Measurements from ENCODE around the gene MARK4. TPM values are rescaled to one million over a fixed set of nuclear protein-coding genes. Genes with fewer than 3 reads are reported as not detected.

Gene MARK4
- total and polyA plus RNA-seq, 2 experiments from 2014 or later: 16.6 to 38.6 TPM

- TF ChIP-seq ZNF462 (CRISPR knock-in tag; IDR thresholded peaks at IDR 0.05) (no peak), CTCF (conservative IDR thresholded peaks at IDR 0.05; ENCODE audit: low read depth in 2 of 2) (no peak), EZH2phosphoT487 (IDR thresholded peaks at IDR 0.05; ENCODE audit: unreplicated experiment) (no peak)
Observed at GRCh38 chr19:45202637-45203036, 48.4 kb upstream of the MARK4 start (continued).

GRCh38 chr19:45205810-45206209 is 45.3 kb upstream of the MARK4 start:
- no peak overlapping the region for H3K27ac Mint-ChIP-seq
- no peak for DNase-seq (ENCODE audit: low spot score)
- H3K4me3 ChIP-seq: no peak overlapping the region
- no peaks in the 10 kb centered on the region for H3K4me1 ChIP-seq (ENCODE audit: insufficient read depth)
- H3K79me2 ChIP-seq (replicated peaks; ENCODE audit: insufficient read depth): no peaks in the 10 kb centered on the region
- no peaks in the 10 kb centered on the region for H3K27me3 ChIP-seq (ENCODE audit: insufficient read depth)
- no peak overlapping the region for H2AFZ ChIP-seq
- H3K4me2 ChIP-seq: no peak overlapping the region
- no peak for TF ChIP-seq ZNF462 (CRISPR knock-in tag; IDR thresholded peaks at IDR 0.05)
- H3K9me3 Mint-ChIP-seq: no peaks in the 10 kb centered on the region
- H3K9me2 ChIP-seq (ENCODE audit: insufficient read depth): no peaks in the 10 kb centered on the region
- no peaks in the 10 kb centered on the region; the same call in 2 of the 3 replicates for H3K4me1 Mint-ChIP-seq
- ATAC-seq: no peak
- no peaks in the 10 kb centered on the region for H3K36me3 Mint-ChIP-seq (ENCODE audit: low read depth)
- H3K4me3 Mint-ChIP-seq: no peak overlapping the region
- no peaks in the 10 kb centered on the region for H3K36me3 ChIP-seq (ENCODE audit: insufficient read depth)
- H3K27ac ChIP-seq (ENCODE audit: low read depth): no peak overlapping the region
- peaks cover 2% of the 10 kb centered on the region for H3K27me3 Mint-ChIP-seq (ENCODE audit: insufficient read depth, low read depth, poor library complexity)
- no peaks in the 10 kb centered on the region for H3F3A ChIP-seq (replicated peaks; ENCODE audit: low read depth)
- H4K20me1 ChIP-seq (replicated peaks; ENCODE audit: insufficient read depth): no peaks in the 10 kb centered on the region
